NCI-H2107 treated with DMSO at 0.1 percent for 48 hours (cell line): Measurements from ENCODE around the gene NAALADL1.
A peak's percentile ranks its signal among the peaks of the same experiment; 100 is the strongest.

Experiments
- DNase-seq: peaks from one replicate; lab custom pipeline; 2025; ENCODE audit not compliant: unreplicated experiment; lab: John Stamatoyannopoulos, UW

NAALADL1 gene

GRCh38 chr11:65083834-65084597, 25.7 kb upstream of the NAALADL1 start, which contains the start of the genes CDCA5 and ZFPL1:
Gene CDCA5, minus strand, starts transcription at chr11:65084040. Its CDS starts 62 bp downstream, at chr11:65083978.
Gene ZFPL1, plus strand, starts transcription at chr11:65084222. Its CDS starts 477 bp downstream, at chr11:65084699.
- peak; percentile 92 for DNase-seq

GRCh38 chr11:65083134-65083833, 24.9 kb upstream of the NAALADL1 start:
- no peak for DNase-seq

- no peak for DNase-seq
Observed at GRCh38 chr11:65078786-65079342, 20.5 kb upstream of the NAALADL1 start.

- peak; percentile 39 for DNase-seq
Observed at GRCh38 chr11:65078151-65078550, 19.8 kb upstream of the NAALADL1 start.

GRCh38 chr11:65077451-65077850, 19.1 kb upstream of the NAALADL1 start:
- peak; percentile 51 for DNase-seq

- DNase-seq: no peak
Observed at GRCh38 chr11:65072631-65072966, 14.2 kb upstream of the NAALADL1 start.

- no peak for DNase-seq
Observed at GRCh38 chr11:65071907-65072630, 13.7 kb upstream of the NAALADL1 start.

GRCh38 chr11:65069217-65069616, 10.9 kb upstream of the NAALADL1 start:
- DNase-seq: peak; percentile 77

- no peak for DNase-seq
Observed at GRCh38 chr11:65067446-65067845, 9.1 kb upstream of the NAALADL1 start.

GRCh38 chr11:65066805-65067291, 8.5 kb upstream of the NAALADL1 start:
- DNase-seq: peak; percentile 95

GRCh38 chr11:65066315-65066714, 8.0 kb upstream of the NAALADL1 start:
- DNase-seq: no peak

GRCh38 chr11:65065851-65066250, 7.5 kb upstream of the NAALADL1 start:
- DNase-seq: no peak

- no peak for DNase-seq
Observed at GRCh38 chr11:65064847-65065240, 6.5 kb upstream of the NAALADL1 start.

- DNase-seq: no peak
Observed at GRCh38 chr11:65063532-65063931, 5.2 kb upstream of the NAALADL1 start.

- DNase-seq: no peak
Observed at GRCh38 chr11:65060913-65061408, 2.6 kb upstream of the NAALADL1 start.

- DNase-seq: no peak
Observed at GRCh38 chr11:65059959-65060824, 1.8 kb upstream of the NAALADL1 start.

GRCh38 chr11:65059523-65059922, 1.2 kb upstream of the NAALADL1 start:
- no peak for DNase-seq

GRCh38 chr11:65058012-65058411, 341 bp downstream of the NAALADL1 start:
- peak; percentile 19 for DNase-seq

GRCh38 chr11:65057526-65057925, 827 bp downstream of the NAALADL1 start:
- no peak for DNase-seq

- DNase-seq: no peak
Observed at GRCh38 chr11:65056999-65057398, 1.4 kb downstream of the NAALADL1 start.
